ENCODE data around the gene LAMA3. TPM values are rescaled to one million over a fixed set of nuclear protein-coding genes. Genes with fewer than 3 reads are reported as not detected.
A peak's percentile ranks its signal among the peaks of the same experiment; 100 is the strongest.

The LAMA3 gene
- total RNA-seq, 2 donors from 2014 or later, result 9.3 to 21.1 TPM

DNA sequence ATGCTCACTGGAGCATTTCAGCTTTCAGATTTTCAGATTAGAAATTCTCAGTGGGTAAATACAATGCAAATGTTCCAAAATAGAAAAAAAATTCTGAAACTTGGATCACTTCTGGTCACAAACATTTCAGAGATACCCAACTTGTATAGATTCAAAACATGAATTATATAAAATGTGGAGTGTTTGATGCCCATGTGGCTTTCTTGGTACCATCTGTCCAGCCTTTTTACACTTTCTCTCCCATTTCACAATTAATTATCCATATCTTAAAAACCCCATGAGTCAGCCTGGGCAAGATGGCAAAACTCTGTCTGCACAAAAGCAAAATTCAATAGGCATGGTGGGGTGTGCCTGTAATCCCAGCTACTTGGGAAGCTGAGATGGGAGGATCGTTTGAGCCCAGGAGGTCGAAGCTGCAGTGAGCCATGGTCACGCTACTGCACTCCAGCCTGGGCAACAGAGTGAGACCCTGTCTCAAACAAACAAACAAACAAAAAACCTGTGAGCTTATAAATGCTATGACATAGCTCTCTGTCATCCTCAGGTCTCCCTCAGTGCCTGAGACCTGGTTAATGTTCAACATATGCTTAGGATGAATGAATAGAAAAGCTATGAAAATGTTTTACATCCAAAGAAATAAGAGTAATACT lies 179.0 kb downstream of the LAMA3 start:
- no peaks in the 10 kb centered on the region for H3K36me3 ChIP-seq (replicated peaks in 1 of 2; ENCODE audit: insufficient read depth in 1 of 2, low read depth in 2 of 2)
- no peaks in the 10 kb centered on the region for H3K9me3 ChIP-seq
- no peak for TF ChIP-seq POLR2A (IDR thresholded peaks at IDR 0.05)
- TF ChIP-seq CTCF (IDR thresholded peaks at IDR 0.05), result no peak
- H3K4me3 ChIP-seq, result no peak overlapping the region
- ATAC-seq, result no peak
- DNase-seq, result no peak
- intact Hi-C loops (cut with DNase I), result no loop called here
- no peaks in the 10 kb centered on the region for H3K27me3 ChIP-seq
- no peaks in the 10 kb centered on the region for H3K4me1 ChIP-seq
- H3K27ac ChIP-seq, result no peak overlapping the region
- WGBS, 2 donors, result 82 to 100% methylated on average over 3 of the region's 3 CpGs

DNA sequence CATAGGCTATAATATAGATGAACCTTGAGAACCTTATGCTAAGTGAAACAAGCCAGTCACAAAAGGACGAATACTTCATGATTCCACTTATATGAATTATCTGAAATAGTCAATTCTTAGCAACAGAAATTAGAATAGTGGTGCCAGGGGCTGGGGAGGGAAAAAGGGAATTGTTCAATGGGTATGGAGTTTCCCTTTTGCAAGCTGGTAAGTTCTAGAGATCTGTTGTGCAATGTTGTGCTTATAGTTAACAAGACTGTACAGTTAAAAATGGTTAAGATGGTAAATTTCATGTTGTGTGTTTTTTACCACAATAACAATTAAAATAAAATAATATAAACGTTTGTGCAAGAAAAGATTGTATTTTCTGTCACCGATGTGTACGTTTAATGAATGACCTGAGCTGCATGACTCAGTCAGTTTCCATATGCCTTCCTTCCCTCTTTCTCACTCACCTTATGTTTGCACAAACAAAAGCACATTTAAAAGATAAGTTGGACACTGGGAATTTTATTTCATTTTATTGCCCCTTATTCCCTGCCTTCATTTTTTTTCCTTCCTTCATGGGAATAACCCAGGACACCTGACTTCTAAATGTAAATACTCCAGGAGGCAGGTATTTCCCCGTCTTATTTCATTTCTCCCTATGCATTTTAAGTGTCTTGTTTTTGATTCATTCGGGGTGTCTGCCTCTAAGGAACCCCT lies 181.6 kb downstream of the LAMA3 start:
- 55 to 66% methylated on average over 6 of the region's 6 CpGs for WGBS, 2 donors
- H3K4me3 ChIP-seq, result no peak overlapping the region
- DNase-seq, result no peak

DNA sequence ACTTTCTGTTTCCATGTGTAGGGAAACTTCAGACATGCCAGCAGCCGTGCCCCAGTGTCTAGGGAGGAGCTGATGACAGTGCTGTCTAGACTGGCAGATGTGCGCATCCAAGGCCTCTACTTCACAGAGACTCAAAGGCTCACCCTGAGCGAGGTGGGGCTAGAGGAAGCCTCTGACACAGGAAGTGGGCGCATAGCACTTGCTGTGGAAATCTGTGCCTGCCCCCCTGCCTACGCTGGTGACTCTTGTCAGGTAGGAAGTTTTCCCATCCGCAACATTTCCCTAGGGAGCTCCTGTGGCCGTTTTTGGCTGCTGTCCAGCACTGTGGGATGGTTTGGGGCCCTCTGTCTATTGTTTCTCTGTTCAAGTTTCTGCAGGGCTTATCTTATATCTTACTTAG lies 182.2 kb downstream of the LAMA3 start:
- Histone ChIP-seq H3K4me3 (no peak overlapping the region), H3K27ac (no peak overlapping the region)
- no peak for ATAC-seq

More for the DNA sequence above, 181.6 kb downstream of the LAMA3 start:
- H3K27me3 ChIP-seq, result no peaks in the 10 kb centered on the region
- no peak for ATAC-seq
- H3K9me3 ChIP-seq, result no peaks in the 10 kb centered on the region
- TF ChIP-seq CTCF (IDR thresholded peaks at IDR 0.05) (no peak), POLR2A (IDR thresholded peaks at IDR 0.05) (no peak)
- no peak overlapping the region for H3K27ac ChIP-seq
- H3K4me1 ChIP-seq, result no peaks in the 10 kb centered on the region
- H3K36me3 ChIP-seq (replicated peaks in 1 of 2; ENCODE audit: insufficient read depth in 1 of 2, low read depth in 2 of 2), result no peaks in the 10 kb centered on the region
- intact Hi-C loops (cut with DNase I), result no loop called here

DNA sequence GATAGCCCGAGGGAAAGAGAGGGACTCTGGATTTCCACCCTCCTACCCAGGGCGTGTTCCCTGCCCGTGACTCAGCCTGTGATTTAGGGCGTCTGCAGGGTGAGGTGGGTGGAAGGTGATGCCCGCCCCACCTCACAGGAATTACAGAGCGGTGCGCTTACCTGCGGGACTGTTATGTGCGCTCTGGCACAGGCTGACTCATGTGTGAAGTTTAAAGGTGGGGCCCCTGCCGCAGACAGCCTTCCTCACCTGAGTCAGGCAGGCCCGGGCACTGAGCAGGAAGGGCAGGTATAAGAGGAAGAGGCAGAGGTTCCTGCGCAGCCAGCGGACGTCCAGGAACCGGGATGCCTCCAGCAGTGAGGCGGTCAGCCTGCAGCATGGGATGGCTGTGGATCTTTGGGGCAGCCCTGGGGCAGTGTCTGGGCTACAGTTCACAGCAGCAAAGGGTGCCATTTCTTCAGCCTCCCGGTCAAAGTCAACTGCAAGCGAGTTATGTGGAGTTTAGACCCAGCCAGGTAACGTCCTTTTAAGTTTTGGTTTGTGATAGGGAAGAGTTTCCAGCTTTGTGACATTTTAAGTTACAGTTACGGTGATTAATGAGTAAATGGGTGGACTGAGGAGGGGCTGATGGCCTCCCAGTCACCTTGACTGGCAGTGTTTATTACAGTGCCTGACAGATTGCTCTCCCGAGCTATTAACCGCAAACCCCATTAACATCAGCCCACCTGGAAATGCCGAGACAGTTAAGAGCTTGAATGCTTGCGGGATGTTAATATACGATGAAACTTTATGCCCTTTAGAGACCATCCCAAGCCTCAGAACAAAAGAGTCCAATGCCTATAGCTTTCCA lies 183.7 kb downstream of the LAMA3 start:
- WGBS, 2 donors, result 54 to 72% methylated on average over 22 of the region's 25 CpGs
- ATAC-seq (peak; percentile 79), DNase-seq (peak; percentile 29 to 51 (median 44))
- Histone ChIP-seq H3K27ac (peak overlapping the region in 3 of 4 donors; percentile 43 to 56 (median 50)), H3K27me3 (no peaks in the 10 kb centered on the region), H3K4me1 (peaks cover 2% of the 10 kb centered on the region), H3K36me3 (replicated peaks in 1 of 2; ENCODE audit: insufficient read depth in 1 of 2, low read depth in 2 of 2) (no peaks in the 10 kb centered on the region), H3K4me3 (no peak overlapping the region), H3K9me3 (no peaks in the 10 kb centered on the region)
- intact Hi-C loops (cut with DNase I), result no loop called here
- TF ChIP-seq POLR2A (IDR thresholded peaks at IDR 0.05) (peak in 2 of 3 donors; percentile 30 to 46), CTCF (IDR thresholded peaks at IDR 0.05) (no peak)

More for the DNA sequence above, 182.2 kb downstream of the LAMA3 start:
- Histone ChIP-seq H3K9me3 (no peaks in the 10 kb centered on the region), H3K4me1 (no peaks in the 10 kb centered on the region), H3K27me3 (no peaks in the 10 kb centered on the region), H3K36me3 (replicated peaks in 1 of 2; ENCODE audit: insufficient read depth in 1 of 2, low read depth in 2 of 2) (no peaks in the 10 kb centered on the region)
- TF ChIP-seq POLR2A (IDR thresholded peaks at IDR 0.05), result no peak
- no peak for TF ChIP-seq CTCF (IDR thresholded peaks at IDR 0.05)
- intact Hi-C loops (cut with DNase I), result no loop called here
- 60 to 61% methylated on average over 7 of the region's 7 CpGs for WGBS, 2 donors
- peak in 2 of 4 donors; percentile 13 to 17 for DNase-seq
